Ishikawa (cell line): ENCODE results near the gene CYP39A1.

Experiments used
- CEBPB ChIP-seq: IDR thresholded peaks from 2 replicates; pipeline ENCODE4 v1.6.1; 2012
- EP300 ChIP-seq: IDR thresholded peaks from 2 replicates; pipeline ENCODE4 v1.6.1; 2012; ENCODE audit warnings: borderline replicate concordance
- YY1 ChIP-seq: IDR thresholded peaks from 2 replicates; pipeline ENCODE4 v1.6.1; 2012; ENCODE audit warnings: low read depth
- ZBTB7A ChIP-seq: IDR thresholded peaks from 2 replicates; pipeline ENCODE4 v1.6.1; 2012; ENCODE audit warnings: low read depth
- TF ChIP-seq, protein P1 (sequence below): IDR thresholded peaks from 2 replicates; pipeline ENCODE4 v1.6.1; 2012

DNA sequence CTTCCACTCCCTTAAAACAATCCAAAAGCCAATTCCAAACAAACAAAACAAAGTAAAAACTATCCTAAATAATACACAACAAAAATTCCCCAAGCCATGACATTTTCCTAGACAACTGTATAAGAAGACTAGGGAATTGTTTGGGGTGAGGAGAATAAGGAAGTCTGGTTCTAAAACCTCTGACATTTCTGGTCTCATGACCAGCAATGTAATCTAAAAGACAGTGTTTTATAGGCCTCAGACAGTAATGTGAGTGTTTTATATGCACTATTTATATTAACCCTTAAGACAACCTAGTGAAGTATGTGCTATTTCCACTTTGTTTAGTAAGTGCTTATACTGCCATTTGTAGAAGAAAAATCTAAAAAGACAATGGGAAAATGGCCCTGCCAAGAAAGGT lies 148.4 kb downstream of the CYP39A1 start:
- TF ChIP-seq YY1 = no peak
- TF ChIP-seq CEBPB = no peak
- TF ChIP-seq, protein P1, sequence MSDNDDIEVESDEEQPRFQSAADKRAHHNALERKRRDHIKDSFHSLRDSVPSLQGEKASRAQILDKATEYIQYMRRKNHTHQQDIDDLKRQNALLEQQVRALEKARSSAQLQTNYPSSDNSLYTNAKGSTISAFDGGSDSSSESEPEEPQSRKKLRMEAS = no peak
- TF ChIP-seq ZBTB7A = no peak
- TF ChIP-seq EP300 = no peak
